Measurements from ENCODE around the gene ZNF44.

- TF ChIP-seq, protein P1, sequence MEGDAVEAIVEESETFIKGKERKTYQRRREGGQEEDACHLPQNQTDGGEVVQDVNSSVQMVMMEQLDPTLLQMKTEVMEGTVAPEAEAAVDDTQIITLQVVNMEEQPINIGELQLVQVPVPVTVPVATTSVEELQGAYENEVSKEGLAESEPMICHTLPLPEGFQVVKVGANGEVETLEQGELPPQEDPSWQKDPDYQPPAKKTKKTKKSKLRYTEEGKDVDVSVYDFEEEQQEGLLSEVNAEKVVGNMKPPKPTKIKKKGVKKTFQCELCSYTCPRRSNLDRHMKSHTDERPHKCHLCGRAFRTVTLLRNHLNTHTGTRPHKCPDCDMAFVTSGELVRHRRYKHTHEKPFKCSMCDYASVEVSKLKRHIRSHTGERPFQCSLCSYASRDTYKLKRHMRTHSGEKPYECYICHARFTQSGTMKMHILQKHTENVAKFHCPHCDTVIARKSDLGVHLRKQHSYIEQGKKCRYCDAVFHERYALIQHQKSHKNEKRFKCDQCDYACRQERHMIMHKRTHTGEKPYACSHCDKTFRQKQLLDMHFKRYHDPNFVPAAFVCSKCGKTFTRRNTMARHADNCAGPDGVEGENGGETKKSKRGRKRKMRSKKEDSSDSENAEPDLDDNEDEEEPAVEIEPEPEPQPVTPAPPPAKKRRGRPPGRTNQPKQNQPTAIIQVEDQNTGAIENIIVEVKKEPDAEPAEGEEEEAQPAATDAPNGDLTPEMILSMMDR (conservative IDR thresholded peaks at IDR 0.05; ENCODE audit: low read depth, low read length), result no peak
- no peak for TF ChIP-seq EZH2phosphoT487 (IDR thresholded peaks at IDR 0.05; ENCODE audit: borderline replicate concordance, low read length)
- TF ChIP-seq EZH2 (IDR thresholded peaks at IDR 0.05; ENCODE audit: low read length, unreplicated experiment), result no peak
These were observed 39.3 kb downstream of the ZNF44 start for GRCh38 chr19:12255372-12255771.
